Liver (tissue), 9 donors: ENCODE results near the gene LRCH3. TPM values are rescaled to one million over a fixed set of nuclear protein-coding genes. Genes with fewer than 3 reads are reported as not detected.

ENCODE experiments used
- DNase-seq: peaks from one replicate; pipeline ENCODE4 v3.0.0-alpha.2; 2017; ENCODE audit warnings: low spot score
- H3K27ac ChIP-seq, 2 donors: one replicate each; pipeline ENCODE4 v1.7.0; 2013; ENCODE audit warnings: inconsistent platforms in 2 of 2, low read length in 2 of 2, control low read depth in 1 of 2, low read depth in 1 of 2, mild to moderate bottlenecking in 1 of 2
- H3K27me3 ChIP-seq, 4 donors: one replicate each; pipeline versions ENCODE4 v1.6.1 to v1.7.0; 2013; ENCODE audit warnings: low read length in 3 of 4, inconsistent platforms in 1 of 4, mild to moderate bottlenecking in 1 of 4, moderate library complexity in 1 of 4; ENCODE audit not compliant: control insufficient read depth in 4 of 4, insufficient read depth in 4 of 4
- H3K36me3 ChIP-seq, 4 donors: one replicate each; pipeline versions ENCODE4 v1.6.1 to v1.7.0; 2013; ENCODE audit warnings: low read length in 3 of 4, mild to moderate bottlenecking in 3 of 4, low read depth in 1 of 4, moderate library complexity in 1 of 4; ENCODE audit not compliant: control insufficient read depth in 4 of 4, insufficient read depth in 3 of 4
- H3K4me1 ChIP-seq, 4 donors: one replicate each; pipeline versions ENCODE4 v1.6.1 to v1.7.0; 2013; ENCODE audit warnings: low read length in 3 of 4, mild to moderate bottlenecking in 3 of 4, moderate library complexity in 1 of 4; ENCODE audit not compliant: control insufficient read depth in 4 of 4, insufficient read depth in 4 of 4
- H3K4me3 ChIP-seq, 3 donors: one replicate each; pipeline versions ENCODE4 v1.6.1 to v1.7.0; 2013; ENCODE audit warnings: low read length in 3 of 3, control low read depth in 1 of 3, low read depth in 1 of 3, mild to moderate bottlenecking in 1 of 3
- H3K9ac ChIP-seq, 2 donors: one replicate each; pipeline ENCODE4 v1.7.0; 2013; ENCODE audit warnings: low read length in 2 of 2, mild to moderate bottlenecking in 2 of 2, moderate library complexity in 2 of 2, control low read depth in 1 of 2, low read depth in 1 of 2
- H3K9me3 ChIP-seq, 4 donors: one replicate each; pipeline versions ENCODE4 v1.6.1 to v1.7.0; 2013; ENCODE audit warnings: low read length in 3 of 4; ENCODE audit not compliant: control insufficient read depth in 4 of 4
- ATF3 ChIP-seq: IDR thresholded peaks from 2 replicates; pipeline ENCODE4 v1.6.1; 2016; ENCODE audit warnings: antibody characterized with exemption
- CTCF ChIP-seq: fragments of 150-350 bp; IDR thresholded peaks from 2 replicates; pipeline ENCODE4 v1.5.1; 2017; ENCODE audit warnings: improper control_type of control experiment, low read depth, low read length; ENCODE audit not compliant: missing input control
- EGR1 ChIP-seq, 2 donors: IDR thresholded peaks; 2 replicates each; pipeline ENCODE4 v1.6.1; 2016 to 2018; ENCODE audit warnings: antibody characterized with exemption in 2 of 2, low read depth in 2 of 2
- FOXA1 ChIP-seq: IDR thresholded peaks from 2 replicates; pipeline ENCODE4 v1.6.1; 2016; ENCODE audit warnings: antibody characterized with exemption
- FOXA2 ChIP-seq: IDR thresholded peaks from 2 replicates; pipeline ENCODE4 v1.6.1; 2016; ENCODE audit warnings: antibody characterized with exemption
- GABPA ChIP-seq, 2 donors: IDR thresholded peaks in 1 of 2; conservative IDR thresholded peaks in 1 of 2; 2 replicates each; pipeline ENCODE4 v1.6.1; 2016; ENCODE audit warnings: antibody characterized with exemption in 2 of 2, mild to moderate bottlenecking in 1 of 2, moderate library complexity in 1 of 2
- HNF4A ChIP-seq, 2 donors: conservative IDR thresholded peaks; 2 replicates each; pipeline ENCODE4 v1.6.1; 2016; ENCODE audit warnings: antibody characterized with exemption in 2 of 2, mild to moderate bottlenecking in 2 of 2
- HNF4G ChIP-seq: IDR thresholded peaks from 2 replicates; pipeline ENCODE4 v1.6.1; 2016; ENCODE audit warnings: antibody characterized with exemption
- JUND ChIP-seq, 2 donors: IDR thresholded peaks; 2 replicates each; pipeline ENCODE4 v1.6.1; 2016; ENCODE audit warnings: antibody characterized with exemption in 2 of 2
- MAX ChIP-seq: IDR thresholded peaks from 2 replicates; pipeline ENCODE4 v1.6.1; 2016; ENCODE audit warnings: antibody characterized with exemption
- NR2F2 ChIP-seq: IDR thresholded peaks from 2 replicates; pipeline ENCODE4 v1.6.1; 2016; ENCODE audit warnings: antibody characterized with exemption
- RAD21 ChIP-seq, 2 donors: IDR thresholded peaks; 2 replicates each; pipeline ENCODE4 v1.6.1; 2016; ENCODE audit warnings: antibody characterized with exemption in 2 of 2, mild to moderate bottlenecking in 2 of 2
- REST ChIP-seq: IDR thresholded peaks from 2 replicates; pipeline ENCODE4 v1.6.1; 2016; ENCODE audit warnings: antibody characterized with exemption, mild to moderate bottlenecking
- RXRA ChIP-seq, 2 donors: IDR thresholded peaks; 2 replicates each; pipeline ENCODE4 v1.6.1; 2017 to 2018; ENCODE audit warnings: antibody characterized with exemption in 2 of 2, mild to moderate bottlenecking in 1 of 2
- WGBS: extraction: QIAGEN DNeasy Blood & Tissue Kit; methylation state at CpG from one replicate; pipeline ENCODE4 v1.1.7; 2013; 5-methylcytosine and 5-hydroxymethylcytosine counted together
- polyA plus RNA-seq, 2 donors: library from polyadenylated mRNA; stranded (reverse) in 1 of 2; unstranded in 1 of 2; fragments of 200-250 nt in 1 of 2; fragments of >200 nt in 1 of 2; fragmentation: Nextera tagmentation in 1 of 2; extraction: Ambion mirVana in 1 of 2; gene quantifications; one replicate each; pipeline versions ENCODE4 v1.2.1 to v1.2.3, GENCODE V29; 2013 to 2015
- total RNA-seq, 2 donors: library from RNA; depleted of rRNA; stranded (reverse); fragments of >200 nt; gene quantifications; one replicate each; pipeline ENCODE4 v1.2.3, GENCODE V29; 2014
- donor health status: healthy.
- donor health status: healthy.
- donor health status: healthy.
- donor health status: healthy.
- donor health status: healthy.

The LRCH3 gene
- total and polyA plus RNA-seq, 4 donors: 6.2 to 67.2 (median 19.7) TPM

- TF ChIP-seq REST (no peak), MAX (no peak)
Measured at GRCh38 chr3:197804511-197804910, 13.5 kb downstream of the LRCH3 start (continued).

DNA sequence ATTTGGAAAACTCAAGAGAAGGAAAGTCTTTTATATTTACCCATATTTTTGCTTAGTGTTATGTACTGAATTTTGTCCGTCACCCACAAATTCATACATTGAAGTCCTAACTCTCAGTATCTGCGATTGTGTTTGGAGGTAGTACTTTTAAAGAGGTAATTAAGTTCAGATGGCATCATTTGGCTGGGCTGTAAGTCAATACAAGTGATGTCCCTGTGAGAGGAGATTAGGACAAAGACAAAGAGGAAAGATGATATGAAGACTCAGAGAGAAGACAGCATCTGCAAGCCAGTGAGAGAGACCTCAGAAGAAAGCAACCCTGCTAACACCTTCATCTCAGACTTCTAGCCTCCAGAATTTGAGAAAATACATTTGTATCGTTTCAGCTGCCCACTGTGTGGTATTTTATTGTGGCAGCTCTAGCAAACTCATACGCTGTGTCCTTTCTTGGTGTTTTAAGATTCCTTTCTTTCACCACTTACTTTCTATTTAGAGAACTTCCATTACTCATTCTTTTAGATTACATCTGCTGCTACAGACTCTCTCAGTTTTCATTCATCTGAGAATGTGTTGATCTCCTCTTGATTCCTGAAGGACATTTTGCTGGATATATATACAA is 17.0 kb downstream of the LRCH3 start:
- Histone ChIP-seq H3K27ac (no peak overlapping the region), H3K9ac (no peak overlapping the region)

GRCh38 chr3:197809356-197810020 is 18.4 kb downstream of the LRCH3 start:
- H3K4me3 ChIP-seq: no peak overlapping the region
- H3K9ac ChIP-seq: no peak overlapping the region
- TF ChIP-seq CTCF (no peak), GABPA (IDR thresholded peaks at IDR 0.05 in 1 of 2, conservative IDR thresholded peaks at IDR 0.05 in 1 of 2) (no peak), FOXA1 (no peak), ATF3 (no peak), HNF4G (no peak), NR2F2 (no peak)
- no peak for DNase-seq
- no peaks in the 10 kb centered on the region for H3K27me3 ChIP-seq
- H3K4me1 ChIP-seq: no peaks in the 10 kb centered on the region
- H3K27ac ChIP-seq: no peak overlapping the region
- no peaks in the 10 kb centered on the region for H3K36me3 ChIP-seq
- WGBS: 49% methylated on average over 2 of the region's 2 CpGs
- no peaks in the 10 kb centered on the region for H3K9me3 ChIP-seq

More for the DNA sequence above, 17.0 kb downstream of the LRCH3 start:
- no peaks in the 10 kb centered on the region for H3K4me1 ChIP-seq
- H3K4me3 ChIP-seq: no peak overlapping the region
- H3K9me3 ChIP-seq: no peaks in the 10 kb centered on the region
- no peaks in the 10 kb centered on the region for H3K36me3 ChIP-seq
- 93% methylated on average over 4 of the region's 4 CpGs for WGBS
- DNase-seq: no peak
- H3K27me3 ChIP-seq: no peaks in the 10 kb centered on the region
- TF ChIP-seq HNF4A (conservative IDR thresholded peaks at IDR 0.05) (no peak), JUND (IDR thresholded peaks at IDR 0.05) (no peak), RAD21 (IDR thresholded peaks at IDR 0.05) (no peak), REST (no peak), FOXA2 (no peak), EGR1 (IDR thresholded peaks at IDR 0.05; ENCODE audit: low read depth in 2 of 2) (no peak), RXRA (IDR thresholded peaks at IDR 0.05) (no peak)
